SK-N-SH treated with all-trans-retinoic acid at 6 μM for 48 hours (cell line): ENCODE measurements around the gene LARGE1.

Experiments
- ESRRG ChIP-seq: fragments of 250-450 bp; sonication (Bioruptor Pico); IDR thresholded peaks from 2 replicates; pipeline ENCODE4 v1.6.1; 2021; ENCODE audit warnings: mild to moderate bottlenecking
- OSR1 ChIP-seq: fragments of 250-450 bp; sonication (Bioruptor Pico); IDR thresholded peaks from 2 replicates; pipeline ENCODE4 v1.8.0; 2022; ENCODE audit warnings: moderate library complexity, mild to moderate bottlenecking, inconsistent platforms
- ZFP3 ChIP-seq: fragments of 250-450 bp; sonication (Bioruptor Pico); IDR thresholded peaks from 2 replicates; pipeline ENCODE4 v1.5.0; 2020; ENCODE audit warnings: mild to moderate bottlenecking, moderate library complexity
- TF ChIP-seq, protein P1 (sequence below): fragments of 250-450 bp; sonication (Bioruptor Pico); IDR thresholded peaks from 2 replicates; pipeline ENCODE4 v1.5.1; 2021; ENCODE audit warnings: mild to moderate bottlenecking, moderate library complexity

DNA sequence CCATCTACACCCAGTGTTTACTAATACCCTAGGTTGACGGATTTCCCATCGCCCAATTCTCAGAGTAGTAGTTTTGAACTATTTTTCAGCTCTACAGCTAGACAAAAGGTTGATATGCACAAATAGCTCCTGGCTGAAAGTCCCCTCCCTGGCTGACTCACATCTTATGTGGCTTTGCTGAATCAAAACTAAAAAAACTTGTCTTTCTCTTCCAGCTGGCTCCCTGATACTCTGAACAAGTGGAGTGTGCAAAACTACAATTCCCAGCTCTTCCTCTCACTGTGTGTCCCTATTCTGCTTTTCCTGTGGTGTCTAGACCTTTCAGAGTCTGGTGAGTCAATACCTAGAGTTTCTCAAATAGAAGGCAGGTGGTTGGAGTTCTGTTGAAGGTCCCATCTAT lies 12.7 kb upstream of the LARGE1 start:
- TF ChIP-seq ESRRG (no peak), OSR1 (CRISPR knock-in tag) (no peak), ZFP3 (CRISPR knock-in tag) (no peak)
- TF ChIP-seq, protein P1, sequence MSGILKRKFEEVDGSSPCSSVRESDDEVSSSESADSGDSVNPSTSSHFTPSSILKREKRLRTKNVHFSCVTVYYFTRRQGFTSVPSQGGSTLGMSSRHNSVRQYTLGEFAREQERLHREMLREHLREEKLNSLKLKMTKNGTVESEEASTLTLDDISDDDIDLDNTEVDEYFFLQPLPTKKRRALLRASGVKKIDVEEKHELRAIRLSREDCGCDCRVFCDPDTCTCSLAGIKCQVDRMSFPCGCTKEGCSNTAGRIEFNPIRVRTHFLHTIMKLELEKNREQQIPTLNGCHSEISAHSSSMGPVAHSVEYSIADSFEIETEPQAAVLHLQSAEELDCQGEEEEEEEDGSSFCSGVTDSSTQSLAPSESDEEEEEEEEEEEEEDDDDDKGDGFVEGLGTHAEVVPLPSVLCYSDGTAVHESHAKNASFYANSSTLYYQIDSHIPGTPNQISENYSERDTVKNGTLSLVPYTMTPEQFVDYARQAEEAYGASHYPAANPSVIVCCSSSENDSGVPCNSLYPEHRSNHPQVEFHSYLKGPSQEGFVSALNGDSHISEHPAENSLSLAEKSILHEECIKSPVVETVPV, result no peak
